ENCODE results near the gene USP40.

Gene USP40

GRCh38 chr2:233476063-233476410 lies 90.5 kb downstream of the USP40 start:
- no peak for DNase-seq (ENCODE audit: low read depth)

GRCh38 chr2:233474308-233475160 lies 92.0 kb downstream of the USP40 start:
- peak; percentile 9 for DNase-seq (ENCODE audit: low read depth)

- no peak for DNase-seq (ENCODE audit: low read depth)
These were observed 92.7 kb downstream of the USP40 start for GRCh38 chr2:233473878-233474277.

- DNase-seq (ENCODE audit: low read depth) = no peak
These were observed 93.2 kb downstream of the USP40 start for GRCh38 chr2:233473386-233473791.

GRCh38 chr2:233471291-233472035 lies 95.1 kb downstream of the USP40 start:
- DNase-seq (ENCODE audit: low read depth) = no peak

- no peak for DNase-seq (ENCODE audit: low read depth)
These were observed 95.7 kb downstream of the USP40 start for GRCh38 chr2:233470839-233471238.

- DNase-seq (ENCODE audit: low read depth) = no peak
These were observed 96.4 kb downstream of the USP40 start for GRCh38 chr2:233470011-233470687.

GRCh38 chr2:233469261-233470010 lies 97.1 kb downstream of the USP40 start:
- no peak for DNase-seq (ENCODE audit: low read depth)

- DNase-seq (ENCODE audit: low read depth) = no peak
These were observed 97.9 kb downstream of the USP40 start for GRCh38 chr2:233468741-233469110.

GRCh38 chr2:233468047-233468740 lies 98.4 kb downstream of the USP40 start:
- no peak for DNase-seq (ENCODE audit: low read depth)

GRCh38 chr2:233466991-233467603 lies 99.5 kb downstream of the USP40 start:
- DNase-seq (ENCODE audit: low read depth) = no peak

- no peak for DNase-seq (ENCODE audit: low read depth)
These were observed 101.9 kb downstream of the USP40 start for GRCh38 chr2:233464531-233465240.

- no peak for DNase-seq (ENCODE audit: low read depth)
These were observed 102.5 kb downstream of the USP40 start for GRCh38 chr2:233464056-233464455.

GRCh38 chr2:233463586-233463985 lies 103.0 kb downstream of the USP40 start:
- no peak for DNase-seq (ENCODE audit: low read depth)

GRCh38 chr2:233462826-233463470 lies 103.6 kb downstream of the USP40 start:
- no peak for DNase-seq (ENCODE audit: low read depth)

- DNase-seq (ENCODE audit: low read depth) = no peak
These were observed 104.3 kb downstream of the USP40 start for GRCh38 chr2:233462202-233462785.

- no peak for DNase-seq (ENCODE audit: low read depth)
These were observed 105.1 kb downstream of the USP40 start for GRCh38 chr2:233461481-233461891.

GRCh38 chr2:233460726-233461441 lies 105.7 kb downstream of the USP40 start:
- no peak for DNase-seq (ENCODE audit: low read depth)

GRCh38 chr2:233459426-233459825 lies 107.2 kb downstream of the USP40 start:
- DNase-seq (ENCODE audit: low read depth) = no peak
